IPS-NIHi7 (cell line): ENCODE data around the gene TBX21.

Experiments used
- DNase-seq: peaks from one replicate; pipeline ENCODE4 v3.0.0; 2012; ENCODE audit warnings: mixed read lengths; ENCODE audit errors: extremely low spot score

The TBX21 gene

GRCh38 chr17:47733047-47733673 lies at the start of gene TBX21:
Gene TBX21 (plus strand): TSS chr17:47733236. CDS start chr17:47733455, 219 bp downstream.
- peak; percentile 79 for DNase-seq

- DNase-seq: no peak
Observed at GRCh38 chr17:47684025-47684424, 49.0 kb upstream of the TBX21 start.

GRCh38 chr17:47684535-47685193 lies 48.4 kb upstream of the TBX21 start:
- no peak for DNase-seq

GRCh38 chr17:47685556-47686275 lies 47.3 kb upstream of the TBX21 start:
- DNase-seq: no peak

- DNase-seq: no peak
Observed at GRCh38 chr17:47686276-47686635, 46.8 kb upstream of the TBX21 start.

- no peak for DNase-seq
Observed at GRCh38 chr17:47686664-47687327, 46.2 kb upstream of the TBX21 start.

- no peak for DNase-seq
Observed at GRCh38 chr17:47687328-47687690, 45.7 kb upstream of the TBX21 start.

- DNase-seq: peak; percentile 62
Observed at GRCh38 chr17:47687748-47688147, 45.3 kb upstream of the TBX21 start.

- no peak for DNase-seq
Observed at GRCh38 chr17:47690121-47690520, 42.9 kb upstream of the TBX21 start.

GRCh38 chr17:47692137-47692894 lies 40.7 kb upstream of the TBX21 start:
- DNase-seq: no peak

- peak; percentile 30 for DNase-seq
Observed at GRCh38 chr17:47692895-47693730, 39.9 kb upstream of the TBX21 start.

GRCh38 chr17:47693731-47694580 lies 39.1 kb upstream of the TBX21 start, which contains the start of gene TBKBP1:
Gene TBKBP1 (plus strand): TSS chr17:47694161. CDS start chr17:47696113, 1,952 bp downstream.
- DNase-seq: peak; percentile 88

- DNase-seq: no peak
Observed at GRCh38 chr17:47694581-47695428, 38.2 kb upstream of the TBX21 start.

GRCh38 chr17:47695429-47696376 lies 37.3 kb upstream of the TBX21 start:
- peak; percentile 47 for DNase-seq

- no peak for DNase-seq
Observed at GRCh38 chr17:47696717-47697642, 36.1 kb upstream of the TBX21 start.

- no peak for DNase-seq
Observed at GRCh38 chr17:47697906-47698711, 34.9 kb upstream of the TBX21 start.
